Measurements from ENCODE around the gene PFKFB3.
"Not testable (repeated sequence)": the region's sequence is repeated elsewhere in the genome, so short reads cannot be mapped to it uniquely, and the experiment has no call there.

Gene PFKFB3

DNA sequence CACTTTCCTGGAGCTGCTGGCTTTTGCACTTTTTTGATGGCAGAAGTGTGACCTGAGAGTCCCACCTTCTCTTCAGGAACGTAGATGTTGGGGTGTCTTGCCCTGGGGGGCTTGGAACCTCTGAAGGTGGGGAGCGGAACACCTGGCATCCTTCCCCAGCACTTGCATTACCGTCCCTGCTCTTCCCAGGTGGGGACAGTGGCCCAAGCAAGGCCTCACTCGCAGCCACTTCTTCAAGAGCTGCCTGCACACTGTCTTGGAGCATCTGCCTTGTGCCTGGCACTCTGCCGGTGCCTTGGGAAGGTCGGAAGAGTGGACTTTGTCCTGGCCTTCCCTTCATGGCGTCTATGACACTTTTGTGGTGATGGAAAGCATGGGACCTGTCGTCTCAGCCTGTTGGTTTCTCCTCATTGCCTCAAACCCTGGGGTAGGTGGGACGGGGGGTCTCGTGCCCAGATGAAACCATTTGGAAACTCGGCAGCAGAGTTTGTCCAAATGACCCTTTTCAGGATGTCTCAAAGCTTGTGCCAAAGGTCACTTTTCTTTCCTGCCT, 31.1 kb downstream of the PFKFB3 start:
- H3K27ac ChIP-seq, result no peak overlapping the region
- TF ChIP-seq, protein P1, sequence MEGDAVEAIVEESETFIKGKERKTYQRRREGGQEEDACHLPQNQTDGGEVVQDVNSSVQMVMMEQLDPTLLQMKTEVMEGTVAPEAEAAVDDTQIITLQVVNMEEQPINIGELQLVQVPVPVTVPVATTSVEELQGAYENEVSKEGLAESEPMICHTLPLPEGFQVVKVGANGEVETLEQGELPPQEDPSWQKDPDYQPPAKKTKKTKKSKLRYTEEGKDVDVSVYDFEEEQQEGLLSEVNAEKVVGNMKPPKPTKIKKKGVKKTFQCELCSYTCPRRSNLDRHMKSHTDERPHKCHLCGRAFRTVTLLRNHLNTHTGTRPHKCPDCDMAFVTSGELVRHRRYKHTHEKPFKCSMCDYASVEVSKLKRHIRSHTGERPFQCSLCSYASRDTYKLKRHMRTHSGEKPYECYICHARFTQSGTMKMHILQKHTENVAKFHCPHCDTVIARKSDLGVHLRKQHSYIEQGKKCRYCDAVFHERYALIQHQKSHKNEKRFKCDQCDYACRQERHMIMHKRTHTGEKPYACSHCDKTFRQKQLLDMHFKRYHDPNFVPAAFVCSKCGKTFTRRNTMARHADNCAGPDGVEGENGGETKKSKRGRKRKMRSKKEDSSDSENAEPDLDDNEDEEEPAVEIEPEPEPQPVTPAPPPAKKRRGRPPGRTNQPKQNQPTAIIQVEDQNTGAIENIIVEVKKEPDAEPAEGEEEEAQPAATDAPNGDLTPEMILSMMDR (conservative IDR thresholded peaks at IDR 0.05), result no peak

DNA sequence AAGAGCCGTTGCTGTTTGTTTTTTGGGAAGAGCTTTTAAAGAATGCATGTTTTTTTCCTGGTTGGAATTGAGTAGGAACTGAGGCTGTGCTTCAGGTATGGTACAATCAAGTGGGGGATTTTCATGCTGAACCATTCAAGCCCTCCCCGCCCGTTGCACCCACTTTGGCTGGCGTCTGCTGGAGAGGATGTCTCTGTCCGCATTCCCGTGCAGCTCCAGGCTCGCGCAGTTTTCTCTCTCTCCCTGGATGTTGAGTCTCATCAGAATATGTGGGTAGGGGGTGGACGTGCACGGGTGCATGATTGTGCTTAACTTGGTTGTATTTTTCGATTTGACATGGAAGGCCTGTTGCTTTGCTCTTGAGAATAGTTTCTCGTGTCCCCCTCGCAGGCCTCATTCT, 31.6 kb downstream of the PFKFB3 start:
- no peak overlapping the region for H3K27ac ChIP-seq
- TF ChIP-seq, protein P1 (conservative IDR thresholded peaks at IDR 0.05), result no peak

DNA sequence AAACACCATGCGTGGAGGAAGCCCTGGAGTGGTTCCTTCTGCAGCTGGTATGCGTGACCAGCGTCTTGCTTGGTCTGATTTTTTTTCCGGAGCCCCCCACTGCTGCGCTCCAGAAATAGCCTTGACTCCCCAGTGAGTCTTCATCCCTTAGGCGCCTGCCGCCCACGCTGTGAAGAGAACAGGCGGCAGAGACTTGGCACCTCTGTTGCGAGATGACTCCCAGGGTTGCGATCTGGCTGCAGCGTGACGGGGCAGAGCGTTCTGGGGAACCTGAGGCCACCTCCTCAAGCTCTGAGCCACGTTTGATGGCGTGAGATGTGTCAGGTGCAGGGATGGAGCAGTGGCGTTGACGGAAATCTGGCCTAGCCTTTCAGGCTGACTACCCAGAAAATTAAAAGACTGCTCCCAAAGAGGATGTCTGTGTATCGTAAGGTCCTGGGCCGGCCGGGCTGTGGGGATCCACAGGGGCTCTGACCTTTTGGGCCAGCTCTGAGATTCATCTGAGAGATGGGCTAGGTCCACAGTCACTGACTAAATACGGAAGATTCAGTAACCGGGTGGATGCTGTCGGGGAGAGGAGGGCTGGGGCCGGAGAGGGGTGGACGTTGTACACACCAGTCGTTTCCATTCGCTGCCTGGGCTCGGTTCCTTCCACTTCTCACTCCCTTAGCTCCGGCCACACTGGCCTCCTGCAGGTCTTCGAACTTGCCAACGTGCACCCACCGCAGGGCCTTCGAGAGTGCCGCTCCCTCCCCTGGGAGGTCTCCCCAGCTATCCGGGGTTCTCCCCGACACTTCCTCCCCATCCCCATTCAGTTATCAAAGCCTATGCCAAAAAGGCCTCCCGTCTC, 33.8 kb downstream of the PFKFB3 start:
- TF ChIP-seq, protein P1 (conservative IDR thresholded peaks at IDR 0.05), result no peak
- H3K27ac ChIP-seq, result no peak overlapping the region

DNA sequence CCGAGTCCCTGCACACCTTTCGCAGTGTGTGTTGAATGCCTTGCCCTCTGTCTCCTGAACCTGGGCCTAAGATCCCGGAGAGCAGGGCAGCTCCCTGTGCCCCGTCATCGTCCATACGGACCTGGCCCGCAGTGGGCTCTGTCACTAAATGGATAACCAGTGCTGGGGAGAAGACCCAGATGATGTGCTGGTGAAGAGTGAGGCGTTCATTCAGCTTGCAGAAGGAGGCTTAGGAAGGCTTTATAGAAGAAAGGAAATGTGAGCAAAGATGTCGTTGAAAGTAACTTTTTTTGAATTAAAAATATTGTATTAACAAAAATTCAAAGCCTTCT, 34.4 kb downstream of the PFKFB3 start:
- TF ChIP-seq, protein P1 (conservative IDR thresholded peaks at IDR 0.05), result no peak
- no peak overlapping the region for H3K27ac ChIP-seq

DNA sequence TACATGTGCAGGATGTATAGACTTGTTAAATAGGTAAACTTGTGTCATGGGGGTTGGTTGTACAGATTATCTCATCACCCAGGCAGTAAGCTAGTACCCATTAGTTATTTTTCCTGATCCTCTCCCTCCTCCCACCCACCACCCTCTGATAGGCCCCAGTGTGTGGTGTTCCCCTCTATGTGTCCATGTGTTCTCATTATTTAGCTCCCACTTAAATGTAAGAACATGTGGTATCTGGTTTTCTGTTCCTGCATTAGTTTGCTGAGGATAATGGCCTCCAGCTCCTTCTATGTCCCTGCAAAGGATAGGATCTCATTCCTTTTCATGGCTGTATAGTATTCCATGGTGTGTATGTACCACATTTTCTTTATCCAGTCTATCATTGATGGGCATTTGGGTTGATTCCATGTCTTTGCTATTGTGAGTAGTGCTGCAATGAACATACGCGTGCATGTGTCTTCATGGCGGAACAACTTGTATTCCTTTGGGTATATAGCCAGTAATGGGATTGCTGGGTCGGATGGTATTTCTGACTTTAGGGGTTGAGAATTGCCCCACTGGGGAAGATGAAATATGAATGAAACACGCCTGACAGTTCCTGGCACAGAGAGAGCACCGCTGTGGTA, 36.0 kb downstream of the PFKFB3 start:
- H3K27ac ChIP-seq, result not testable (repeated sequence)

DNA sequence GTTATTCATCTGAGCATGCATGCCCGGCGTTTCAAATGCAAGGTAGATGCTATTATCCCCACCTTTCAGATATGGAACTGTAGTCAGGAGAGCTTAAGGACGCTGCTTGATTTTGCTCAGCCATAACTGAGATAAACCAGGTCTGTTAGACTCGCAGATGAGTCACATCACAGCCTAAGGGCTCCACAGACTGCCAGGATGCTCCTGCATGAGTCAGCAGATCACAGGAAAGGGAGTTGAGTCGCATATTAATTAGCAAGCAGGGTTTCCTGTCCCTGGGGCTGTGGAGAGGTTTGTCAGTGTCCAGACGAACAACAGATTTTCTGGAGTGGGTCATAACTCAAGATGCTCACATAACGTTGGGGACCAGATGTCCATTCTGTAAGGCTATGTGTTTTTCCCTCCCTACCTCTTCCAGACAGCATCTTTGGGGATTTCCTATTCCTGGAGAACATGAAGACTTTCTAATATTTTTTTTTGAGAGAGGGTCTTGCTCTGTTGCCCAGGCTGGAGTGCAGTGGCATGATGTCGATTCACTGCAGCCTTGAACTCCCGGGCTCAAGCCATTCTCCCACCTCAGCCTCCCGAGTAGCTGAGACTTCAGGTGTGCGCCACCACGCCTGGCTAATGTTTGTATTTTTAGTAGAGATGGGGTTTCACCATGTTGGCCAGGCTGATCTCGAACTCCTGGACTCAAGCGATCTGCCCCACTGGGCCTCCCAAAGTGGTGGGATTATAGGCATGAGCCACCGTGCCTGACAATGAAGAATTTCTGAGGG, 36.7 kb downstream of the PFKFB3 start:
- H3K27ac ChIP-seq, result no peak overlapping the region
- TF ChIP-seq, protein P1 (conservative IDR thresholded peaks at IDR 0.05), result no peak

DNA sequence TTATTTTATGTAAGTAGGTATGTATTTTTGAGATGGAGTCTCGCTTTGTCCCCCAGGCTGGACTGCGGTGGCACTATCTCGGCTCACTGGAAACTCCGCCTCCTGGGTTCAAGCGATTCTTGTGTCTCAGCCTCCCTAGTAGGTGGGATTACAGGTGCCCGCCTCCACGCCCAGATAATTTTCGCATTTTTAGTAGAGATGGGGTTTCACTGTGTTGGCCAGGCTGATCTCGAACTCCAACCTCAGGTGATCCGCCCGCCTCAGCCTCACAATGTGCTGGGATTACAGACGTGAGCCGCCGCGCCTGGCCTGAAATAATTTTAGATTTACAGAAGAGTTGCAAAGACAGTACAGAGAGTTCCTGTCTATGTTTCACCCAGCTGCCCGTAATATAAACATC, 37.5 kb downstream of the PFKFB3 start:
- H3K27ac ChIP-seq, result no peak overlapping the region
- TF ChIP-seq, protein P1 (conservative IDR thresholded peaks at IDR 0.05), result no peak

All from VCaP (cell line).